Keratinocyte (primary cell): Measurements from ENCODE around the gene DNAH3. TPM values are rescaled to one million over a fixed set of nuclear protein-coding genes. Genes with fewer than 3 reads are reported as not detected.

Experiments
- DNase-seq: peaks from one replicate; pipeline ENCODE4 v3.0.0-alpha.2; 2011; ENCODE audit warnings: low read depth, missing footprints, low spot score
- FAIRE-seq: peaks from 2 replicates; lab custom pipeline; 2011; peaks lifted over from hg19 to GRCh38; lab: Jason Lieb, UNC
- H2AFZ ChIP-seq: 2 replicates; pipeline ENCODE4 v1.6.0; 2012; ENCODE audit warnings: low read length, control low read depth, inconsistent platforms; ENCODE audit not compliant: control insufficient read depth
- H3K27ac ChIP-seq: 2 replicates; pipeline ENCODE4 v1.5.1; 2011; ENCODE audit warnings: low read length; ENCODE audit not compliant: control insufficient read depth, insufficient read depth
- H3K27me3 ChIP-seq: 3 replicates; pipeline ENCODE4 v1.6.0; 2011; ENCODE audit warnings: low read length; ENCODE audit not compliant: control insufficient read depth, insufficient read depth; ENCODE audit errors: extremely low read depth
- H3K36me3 ChIP-seq, 2 experiments: 2 replicates in 1 of 2; 3 replicates in 1 of 2; pipeline ENCODE4 v1.5.1; 2011; ENCODE audit warnings: low read length in 2 of 2, mild to moderate bottlenecking in 1 of 2; ENCODE audit not compliant: control insufficient read depth in 2 of 2, insufficient read depth in 2 of 2; ENCODE audit errors: extremely low read depth in 1 of 2
- H3K4me1 ChIP-seq: 3 replicates; pipeline ENCODE4 v1.5.1; 2011; ENCODE audit warnings: low read length; ENCODE audit not compliant: control insufficient read depth, insufficient read depth; ENCODE audit errors: extremely low read depth
- H3K4me2 ChIP-seq: 3 replicates; pipeline ENCODE4 v1.6.0; 2011; ENCODE audit warnings: low read depth, low read length; ENCODE audit not compliant: control insufficient read depth, insufficient read depth; ENCODE audit errors: extremely low read depth
- H3K4me3 ChIP-seq, 3 experiments: fragments of 200-600 bp in 1 of 3; sonication (generic) in 1 of 3; 2 replicates in 2 of 3; 3 replicates in 1 of 3; pipeline ENCODE4 v1.5.1; 2011 to 2016; ENCODE audit warnings: low read length in 3 of 3, mild to moderate bottlenecking in 3 of 3, control low read depth in 2 of 3, inconsistent platforms in 1 of 3, low read depth in 1 of 3, mixed read lengths in 1 of 3, mixed run types in 1 of 3, moderate library complexity in 1 of 3; ENCODE audit not compliant: control insufficient read depth in 2 of 3, insufficient read depth in 2 of 3; ENCODE audit errors: extremely low read depth in 1 of 3
- H3K79me2 ChIP-seq: 2 replicates; pipeline ENCODE4 v1.6.0; 2012; ENCODE audit warnings: low read length; ENCODE audit not compliant: control insufficient read depth, insufficient read depth
- H3K9ac ChIP-seq: 3 replicates; pipeline ENCODE4 v1.6.0; 2011; ENCODE audit warnings: low read length; ENCODE audit not compliant: control insufficient read depth, insufficient read depth; ENCODE audit errors: extremely low read depth
- H3K9me1 ChIP-seq: 3 replicates; pipeline ENCODE4 v1.6.0; 2011; ENCODE audit warnings: low read length; ENCODE audit not compliant: control insufficient read depth, insufficient read depth; ENCODE audit errors: extremely low read depth
- H3K9me3 ChIP-seq: 2 replicates; pipeline ENCODE4 v1.5.1; 2012; ENCODE audit warnings: low read depth, low read length; ENCODE audit not compliant: control insufficient read depth
- H4K20me1 ChIP-seq: 3 replicates; pipeline ENCODE4 v1.6.0; 2011; ENCODE audit warnings: low read length; ENCODE audit not compliant: control insufficient read depth, insufficient read depth; ENCODE audit errors: extremely low read depth
- EZH2 ChIP-seq: IDR thresholded peaks from one replicate; pipeline ENCODE4 v1.6.1; 2012; ENCODE audit warnings: inconsistent platforms, mild to moderate bottlenecking, low read length, moderate library complexity
- dilution Hi-C: fragments of 300-500 bp; cut with MboI; formaldehyde crosslinking; loops from one replicate; pipeline ENCODE4 v1.7.0; 2020; ENCODE audit warnings: low sequenced_read_pairs; ENCODE audit not compliant: extremely low pct_ligation_motif_present
- polyA plus RNA-seq, 5 experiments: library from polyadenylated mRNA; depleted of rRNA in 3 of 5; stranded (reverse) in 3 of 5; stranded (forward) in 1 of 5; unstranded in 1 of 5; fragments of >200 nt; gene quantifications; 1 replicate in 1 of 5; 2 replicates in 3 of 5; 3 replicates in 1 of 5; pipeline versions ENCODE4 v1.2.1 to v1.2.3, GENCODE V29; 2011 to 2012; ENCODE audit warnings: missing spikeins in 2 of 5, low read depth in 1 of 5, low replicate concordance in 1 of 5
- TF ChIP-seq, protein P1 (sequence below), 3 experiments: IDR thresholded peaks in 1 of 3; conservative IDR thresholded peaks in 1 of 3; optimal IDR thresholded peaks in 1 of 3; 2 replicates in 2 of 3; 3 replicates in 1 of 3; pipeline versions ENCODE3 to v1.5.1; 2011; ENCODE audit warnings: low read length in 3 of 3, mild to moderate bottlenecking in 3 of 3, moderate library complexity in 2 of 3, control low read depth in 1 of 3, inconsistent platforms in 1 of 3; ENCODE audit not compliant: insufficient read depth in 2 of 3; ENCODE audit errors: extremely low read depth in 1 of 3

The DNAH3 gene
- polyA plus RNA-seq, 1 donor (not counting 4 experiments of a cell fraction or from before 2014, with no cell fraction given) = 1.2 TPM

DNA sequence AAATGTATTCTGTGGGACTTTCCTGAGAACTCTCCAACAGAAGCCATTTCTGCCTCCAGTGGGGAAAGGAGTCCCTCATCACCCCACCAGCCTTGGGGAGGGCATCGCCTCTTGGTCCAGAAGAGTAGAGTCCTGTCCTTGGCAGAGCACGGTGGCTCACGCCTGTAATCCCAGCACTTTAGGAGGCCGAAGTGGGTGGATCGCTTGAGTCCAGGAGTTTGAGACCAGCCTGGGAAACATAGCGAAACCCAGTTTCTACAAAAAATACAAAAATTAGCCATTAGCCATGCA lies 209.1 kb downstream of the DNAH3 start:
- dilution Hi-C loops = no loop called here
- no peak for DNase-seq

DNA sequence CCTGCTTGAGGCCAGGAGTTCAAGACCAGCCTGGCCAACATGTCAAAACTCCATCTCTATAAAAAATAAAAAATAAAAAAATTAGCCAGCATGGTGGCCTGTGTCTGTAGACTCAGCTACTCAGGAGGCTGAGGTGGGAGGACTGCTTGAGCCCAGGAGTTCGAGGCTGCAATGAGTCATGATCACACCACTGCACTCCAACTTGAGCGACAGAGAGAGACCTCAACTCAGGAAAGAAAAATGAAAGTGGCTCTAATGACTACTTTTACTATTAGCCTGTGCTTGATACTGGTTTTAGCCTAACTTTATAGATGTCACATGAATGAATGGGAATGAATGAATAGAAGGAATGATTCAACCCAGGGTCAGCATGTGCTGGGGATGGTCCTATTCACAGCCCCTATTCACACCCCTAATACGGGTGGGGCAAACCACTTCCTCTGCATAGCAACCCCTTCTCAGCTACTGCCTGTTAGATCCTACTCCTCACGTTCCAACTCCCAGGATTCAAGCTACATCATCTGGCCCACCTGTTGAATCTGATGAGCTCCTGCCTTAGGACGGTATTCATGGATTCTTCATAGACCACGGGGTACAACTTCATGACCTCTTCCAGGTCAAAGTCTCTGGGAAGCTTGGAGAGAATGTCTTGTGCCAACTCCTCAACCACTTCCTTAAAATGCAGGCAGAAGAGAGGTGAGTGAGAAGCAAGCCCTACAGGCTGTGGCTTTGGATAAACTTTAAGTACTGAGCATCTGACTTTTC lies 209.6 kb downstream of the DNAH3 start:
- no peaks in the 10 kb centered on the region for H4K20me1 ChIP-seq
- no peak for DNase-seq
- TF ChIP-seq EZH2 = no peak
- TF ChIP-seq, protein P1, sequence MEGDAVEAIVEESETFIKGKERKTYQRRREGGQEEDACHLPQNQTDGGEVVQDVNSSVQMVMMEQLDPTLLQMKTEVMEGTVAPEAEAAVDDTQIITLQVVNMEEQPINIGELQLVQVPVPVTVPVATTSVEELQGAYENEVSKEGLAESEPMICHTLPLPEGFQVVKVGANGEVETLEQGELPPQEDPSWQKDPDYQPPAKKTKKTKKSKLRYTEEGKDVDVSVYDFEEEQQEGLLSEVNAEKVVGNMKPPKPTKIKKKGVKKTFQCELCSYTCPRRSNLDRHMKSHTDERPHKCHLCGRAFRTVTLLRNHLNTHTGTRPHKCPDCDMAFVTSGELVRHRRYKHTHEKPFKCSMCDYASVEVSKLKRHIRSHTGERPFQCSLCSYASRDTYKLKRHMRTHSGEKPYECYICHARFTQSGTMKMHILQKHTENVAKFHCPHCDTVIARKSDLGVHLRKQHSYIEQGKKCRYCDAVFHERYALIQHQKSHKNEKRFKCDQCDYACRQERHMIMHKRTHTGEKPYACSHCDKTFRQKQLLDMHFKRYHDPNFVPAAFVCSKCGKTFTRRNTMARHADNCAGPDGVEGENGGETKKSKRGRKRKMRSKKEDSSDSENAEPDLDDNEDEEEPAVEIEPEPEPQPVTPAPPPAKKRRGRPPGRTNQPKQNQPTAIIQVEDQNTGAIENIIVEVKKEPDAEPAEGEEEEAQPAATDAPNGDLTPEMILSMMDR (optimal IDR thresholded peaks at IDR 0.05 in 1 of 3, IDR thresholded peaks at IDR 0.05 in 1 of 3, conservative IDR thresholded peaks at IDR 0.05 in 1 of 3; ENCODE audit: extremely low read depth in 1 of 3, insufficient read depth in 2 of 3, low read length in 3 of 3) = no peak
- H3K4me1 ChIP-seq = peaks cover 14% of the 10 kb centered on the region
- H3K79me2 ChIP-seq = no peaks in the 10 kb centered on the region
- peak overlapping the region; percentile 53 for H2AFZ ChIP-seq
- H3K4me3 ChIP-seq = no peak overlapping the region
- H3K9ac ChIP-seq = no peak overlapping the region
- dilution Hi-C loops = no loop called here
- H3K27ac ChIP-seq = no peak overlapping the region
- no peaks in the 10 kb centered on the region for H3K36me3 ChIP-seq
- H3K9me1 ChIP-seq = no peaks in the 10 kb centered on the region
- H3K4me2 ChIP-seq = peak overlapping the region; percentile 37
- H3K27me3 ChIP-seq = no peaks in the 10 kb centered on the region
- FAIRE-seq = no peak
- H3K9me3 ChIP-seq = no peaks in the 10 kb centered on the region

More for the DNA sequence above, 209.1 kb downstream of the DNAH3 start:
- H3K4me1 ChIP-seq = peaks cover 14% of the 10 kb centered on the region
- H3K79me2 ChIP-seq = no peaks in the 10 kb centered on the region
- H3K9me1 ChIP-seq = no peaks in the 10 kb centered on the region
- H4K20me1 ChIP-seq = no peaks in the 10 kb centered on the region
- no peak overlapping the region for H2AFZ ChIP-seq
- H3K27ac ChIP-seq = no peak overlapping the region
- no peak overlapping the region for H3K9ac ChIP-seq
- no peak overlapping the region for H3K4me2 ChIP-seq
- no peaks in the 10 kb centered on the region for H3K36me3 ChIP-seq
- no peaks in the 10 kb centered on the region for H3K27me3 ChIP-seq
- no peak overlapping the region for H3K4me3 ChIP-seq
- no peak for TF ChIP-seq EZH2
- TF ChIP-seq, protein P1 (optimal IDR thresholded peaks at IDR 0.05 in 1 of 3, IDR thresholded peaks at IDR 0.05 in 1 of 3, conservative IDR thresholded peaks at IDR 0.05 in 1 of 3; ENCODE audit: extremely low read depth in 1 of 3, insufficient read depth in 2 of 3, low read length in 3 of 3) = no peak
- FAIRE-seq = no peak
- no peaks in the 10 kb centered on the region for H3K9me3 ChIP-seq
